Measurements from ENCODE around the gene HES5.
"Not testable (repeated sequence)": the region's sequence is repeated elsewhere in the genome, so short reads cannot be mapped to it uniquely, and the experiment has no call there.

Gene HES5, protein sequence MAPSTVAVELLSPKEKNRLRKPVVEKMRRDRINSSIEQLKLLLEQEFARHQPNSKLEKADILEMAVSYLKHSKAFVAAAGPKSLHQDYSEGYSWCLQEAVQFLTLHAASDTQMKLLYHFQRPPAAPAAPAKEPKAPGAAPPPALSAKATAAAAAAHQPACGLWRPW

DNA sequence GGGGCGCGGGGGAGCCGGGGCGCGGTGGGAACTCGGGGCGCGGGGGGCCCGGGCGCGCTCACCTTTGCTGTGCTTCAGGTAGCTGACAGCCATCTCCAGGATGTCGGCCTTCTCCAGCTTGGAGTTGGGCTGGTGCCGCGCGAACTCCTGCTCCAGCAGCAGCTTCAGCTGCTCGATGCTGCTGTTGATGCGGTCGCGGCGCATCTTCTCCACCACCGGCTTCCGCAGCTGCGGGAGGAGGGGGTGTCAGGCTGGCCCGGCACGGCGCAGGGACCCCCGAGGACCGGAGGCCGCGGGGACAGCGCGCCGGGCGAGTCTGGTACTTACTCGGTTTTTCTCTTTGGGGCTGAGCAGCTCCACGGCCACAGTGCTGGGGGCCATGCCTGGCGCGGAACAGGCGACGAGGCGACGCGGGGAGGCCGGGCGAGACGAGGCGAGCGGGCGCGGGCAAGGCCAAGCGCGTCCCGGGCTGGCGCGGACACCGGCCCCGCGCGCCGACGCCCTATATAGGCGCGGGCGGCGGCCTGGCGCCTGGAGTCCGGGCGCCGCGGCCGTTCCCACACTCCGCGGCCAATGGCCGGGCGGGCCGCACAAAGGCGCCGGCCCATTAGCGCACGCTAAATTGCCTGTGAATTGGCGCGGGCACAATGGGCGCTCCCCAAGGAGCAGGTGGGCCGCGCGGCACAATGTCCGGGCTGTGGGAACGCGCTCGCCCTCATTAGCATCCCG, at the start of gene HES5:
HES5 (minus strand) TSS at position 480 of the 729 bp plus-strand sequence; CDS start at position 381, 99 bp downstream.
- no peak for DNase-seq

DNA sequence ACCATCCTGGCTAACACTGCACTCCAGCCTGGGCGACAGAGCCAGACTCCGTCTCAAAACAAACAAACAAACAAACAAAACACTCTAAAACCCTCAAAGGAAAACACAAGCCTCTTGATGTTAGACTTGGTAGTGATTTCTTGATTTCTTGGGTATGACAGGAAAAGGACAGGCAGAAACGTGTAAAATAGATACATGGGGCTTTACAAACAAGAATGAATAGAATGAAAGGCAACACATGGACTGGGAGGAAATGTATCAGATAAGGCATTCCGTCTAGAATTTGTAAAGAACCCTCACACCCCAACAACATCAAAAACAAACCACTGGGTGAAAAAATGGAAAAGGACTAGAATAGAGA, 48.7 kb upstream of the HES5 start:
- no peak for DNase-seq

DNA sequence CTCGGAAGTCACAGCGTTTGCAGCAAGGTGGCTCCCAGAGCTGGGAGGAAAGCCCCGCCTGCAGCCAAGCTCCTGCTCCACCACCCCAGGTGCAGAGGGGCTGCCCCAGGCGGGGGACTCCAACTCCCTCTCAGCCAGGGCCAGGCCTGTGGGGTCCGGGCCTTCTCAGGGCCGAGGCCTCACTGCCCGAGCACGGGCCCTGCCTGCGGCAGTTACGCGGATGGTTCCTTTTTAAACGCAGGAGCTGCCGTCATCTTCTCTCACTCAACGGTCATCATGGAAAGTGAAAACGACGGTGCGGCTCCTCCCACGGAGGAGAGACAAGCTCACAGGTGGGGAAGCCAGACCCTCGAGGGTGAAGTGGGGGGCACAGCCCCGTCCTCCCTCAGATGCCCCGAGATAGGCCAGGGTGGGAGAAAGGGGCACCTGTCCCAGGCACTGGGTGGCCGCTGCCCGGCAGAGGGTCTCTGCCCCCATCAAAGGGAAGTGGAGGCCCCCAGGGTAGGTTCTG, 47.6 kb upstream of the HES5 start:
- not testable (repeated sequence) for DNase-seq

DNA sequence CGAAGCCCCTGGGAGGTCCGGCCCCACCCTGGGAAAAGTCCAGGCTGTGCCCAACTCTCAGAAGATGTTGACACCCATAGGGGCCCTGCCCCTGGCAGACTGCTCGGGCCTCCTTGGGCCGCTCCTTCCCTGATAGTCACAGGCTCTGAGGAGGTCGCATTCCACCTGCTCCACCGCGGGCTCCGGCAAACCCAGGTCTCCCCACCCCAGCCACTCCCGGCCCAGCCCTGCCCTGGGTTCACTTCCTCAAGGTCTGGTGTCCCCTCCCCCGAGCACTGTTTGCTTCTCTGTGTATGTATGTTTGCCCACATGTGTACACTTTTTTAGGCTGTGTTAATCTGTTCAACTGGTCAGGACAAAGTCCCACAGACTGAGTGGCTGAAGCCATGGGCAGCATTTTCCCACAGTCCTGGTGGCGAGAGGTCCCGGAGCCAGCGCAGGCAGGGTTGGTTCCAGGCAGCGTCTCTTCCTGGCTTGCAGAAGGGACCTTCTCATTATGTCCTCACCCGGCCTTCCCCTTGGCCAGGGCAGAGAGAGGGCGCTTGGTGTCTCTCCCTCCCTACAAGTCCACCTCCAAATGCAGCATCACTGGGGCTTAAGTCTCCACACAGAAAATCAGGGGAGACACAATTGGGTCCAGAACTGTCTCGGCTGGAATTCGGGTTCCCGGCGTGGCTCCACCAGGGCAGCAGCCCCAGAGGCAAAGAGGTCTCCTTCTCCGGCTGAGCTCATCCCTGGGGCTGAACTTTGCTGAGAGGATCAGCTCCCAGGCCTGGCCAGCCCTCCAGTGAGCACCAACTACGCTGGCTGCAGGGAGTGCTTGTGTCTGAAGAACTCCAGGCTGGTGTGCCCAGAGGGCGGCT, 46.0 kb upstream of the HES5 start:
- DNase-seq: no peak

DNA sequence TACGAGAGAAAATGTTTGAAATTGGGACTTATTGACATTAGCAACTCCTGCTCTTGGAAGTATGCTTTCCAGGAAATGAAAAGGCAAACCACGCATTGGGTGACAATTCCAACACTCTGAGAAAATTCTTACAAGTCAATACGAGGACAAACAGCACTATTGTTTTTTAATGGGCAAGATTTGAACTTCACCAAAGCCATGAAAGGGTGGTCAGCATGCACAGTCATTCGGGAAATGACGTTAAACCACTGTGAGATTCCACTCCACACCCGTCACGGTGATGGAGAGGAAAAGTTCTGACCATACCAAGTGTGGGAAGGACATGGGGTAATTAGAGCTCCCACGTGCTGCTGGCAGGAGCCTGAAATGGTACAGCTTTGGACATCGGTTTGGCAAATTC, 44.3 kb upstream of the HES5 start:
- no peak for DNase-seq

GRCh38 chr1:2573250-2573920, 43.3 kb upstream of the HES5 start:
- no peak for DNase-seq

DNA sequence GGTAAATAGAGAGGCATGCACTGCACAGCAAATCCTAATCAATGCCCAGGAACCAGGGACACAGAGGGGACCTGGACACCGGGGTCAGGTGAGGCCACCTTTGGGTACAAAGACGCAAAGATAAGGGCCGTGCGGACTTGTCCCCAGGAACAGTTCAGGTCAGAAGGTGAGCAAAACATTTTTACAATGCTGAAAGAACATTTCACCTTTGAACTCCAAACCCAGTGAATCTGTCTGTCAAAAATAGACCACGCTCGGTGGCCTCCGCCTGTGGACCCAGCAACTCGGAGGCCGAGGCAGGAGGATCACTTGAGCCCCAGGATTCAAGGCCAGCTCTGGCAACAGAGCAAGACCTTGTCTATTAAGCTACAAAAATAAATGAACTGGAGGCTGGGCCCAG, 41.3 kb upstream of the HES5 start:
- DNase-seq: no peak

DNA sequence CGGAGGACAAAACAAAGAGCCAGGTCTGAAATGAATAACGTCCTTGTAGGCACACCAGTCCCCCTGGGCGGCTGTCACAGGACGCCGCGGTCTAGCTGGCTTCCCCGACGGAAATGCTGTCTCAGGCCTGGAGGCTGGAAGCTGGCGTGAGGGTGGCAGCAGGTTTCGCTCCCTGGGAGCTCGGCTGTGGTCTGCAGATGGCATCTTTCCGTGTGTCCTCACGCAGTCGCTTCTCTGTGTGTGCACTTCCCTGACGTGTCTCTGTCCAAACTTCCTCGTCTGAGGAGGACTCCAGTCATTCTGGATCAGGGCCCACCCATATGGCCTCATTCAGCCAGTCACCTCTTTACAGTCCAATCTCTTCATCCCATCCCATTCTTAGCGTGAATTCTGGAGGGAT, 40.3 kb upstream of the HES5 start:
- no peak for DNase-seq

DNA sequence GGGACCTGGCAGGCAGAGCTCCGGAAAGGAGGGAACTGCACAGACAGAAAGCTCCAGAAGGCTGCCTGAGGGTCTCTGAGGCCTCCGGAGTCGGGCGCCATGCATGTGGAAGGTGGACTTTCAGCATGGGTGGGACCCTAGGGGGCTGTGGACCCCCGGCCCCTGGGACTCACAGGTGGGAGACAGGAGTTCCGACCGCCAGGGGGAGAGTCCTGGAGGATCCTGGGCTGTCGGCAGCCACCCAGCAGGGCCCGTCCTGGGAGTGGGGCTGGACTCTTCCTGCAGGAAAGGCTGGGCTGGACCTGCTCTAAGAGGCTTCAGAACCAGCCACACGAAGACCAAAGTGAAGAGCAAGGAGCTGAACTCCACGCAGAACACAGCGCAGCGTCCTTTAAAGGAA, 39.6 kb upstream of the HES5 start:
- DNase-seq: not testable (repeated sequence)

- DNase-seq: no peak
Measured at GRCh38 chr1:2569060-2569459, 39.0 kb upstream of the HES5 start.

DNA sequence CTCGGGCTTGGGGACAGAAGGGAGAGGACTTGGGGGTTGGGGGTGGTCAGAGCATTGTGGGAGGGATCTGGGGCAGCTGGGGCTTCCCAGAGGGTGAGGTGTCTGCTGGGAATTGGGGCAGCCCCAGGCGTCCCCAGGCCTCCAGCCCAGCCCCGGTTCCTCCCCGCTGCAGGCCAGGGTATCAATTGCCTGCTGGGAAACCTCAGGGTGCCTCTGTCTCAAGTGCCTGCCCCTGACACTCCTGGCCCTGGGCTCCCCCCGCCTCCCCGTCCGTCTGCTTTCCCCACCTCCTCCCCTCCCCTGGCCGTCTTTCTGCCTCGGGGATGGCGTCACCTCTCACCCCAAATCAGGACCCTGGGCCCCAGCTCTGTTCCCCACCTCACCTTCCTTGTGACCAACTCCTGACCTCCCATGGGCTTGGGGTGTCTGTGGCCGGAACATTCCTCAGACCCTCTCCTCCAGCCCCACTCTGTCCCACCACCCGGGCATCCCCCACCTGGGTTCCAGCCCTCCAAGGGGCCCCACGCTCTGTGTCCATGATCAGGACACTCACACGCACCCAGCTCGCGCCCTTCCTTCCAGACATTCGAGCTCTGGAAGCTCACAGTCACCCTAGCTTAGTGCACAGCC, 38.2 kb upstream of the HES5 start:
- DNase-seq: not testable (repeated sequence)

GRCh38 chr1:2567083-2567679, 37.1 kb upstream of the HES5 start:
- no peak for DNase-seq

DNA sequence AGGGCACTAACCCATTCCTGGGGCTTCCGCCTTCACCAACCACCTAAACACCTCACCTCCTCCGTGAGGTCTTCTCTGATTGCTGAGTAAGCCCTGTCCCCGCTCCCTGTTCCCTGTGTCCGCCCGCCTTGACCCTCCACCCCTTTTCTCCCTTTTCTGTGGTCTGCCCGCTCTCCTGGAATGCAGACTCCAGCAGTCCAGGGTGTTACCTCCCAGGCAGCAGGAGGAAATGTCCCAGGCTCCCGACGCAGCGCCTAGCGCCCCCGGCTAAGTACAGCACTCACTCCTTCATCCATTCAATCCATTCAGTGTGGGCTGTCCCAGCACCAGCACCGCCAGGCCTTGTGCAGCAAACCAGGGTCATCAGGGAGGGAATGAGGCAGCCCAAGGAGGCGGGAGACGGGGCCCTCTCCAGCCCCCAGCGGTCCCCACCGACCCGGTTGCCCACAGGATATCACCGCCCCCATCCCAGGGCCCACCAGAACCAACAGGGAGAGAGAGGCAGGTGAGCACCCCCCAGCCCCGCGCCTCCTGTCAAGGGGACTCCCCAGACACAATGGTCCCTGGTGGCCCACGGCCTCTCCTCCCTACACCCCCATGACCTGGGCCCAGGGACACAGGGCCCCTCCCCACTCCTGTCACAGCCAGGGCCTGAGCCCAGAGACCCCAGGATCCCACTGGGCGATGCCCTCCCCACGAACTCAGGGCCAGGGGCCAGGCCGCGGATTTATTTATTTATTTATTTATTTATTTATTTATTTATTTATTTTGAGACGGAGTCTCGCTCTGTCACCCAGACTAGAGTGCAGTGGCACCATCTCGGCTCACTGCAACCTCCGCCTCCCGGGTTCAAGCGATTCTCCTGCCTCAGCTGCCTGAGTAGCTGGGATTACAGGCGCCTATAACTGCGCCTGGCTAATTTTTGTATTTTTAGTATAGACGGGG, 36.3 kb upstream of the HES5 start:
- DNase-seq: no peak

GRCh38 chr1:2564815-2565374, 34.8 kb upstream of the HES5 start:
- DNase-seq: no peak

- DNase-seq: no peak
Measured at GRCh38 chr1:2564006-2564814, 34.1 kb upstream of the HES5 start.

- no peak for DNase-seq
Measured at GRCh38 chr1:2563205-2563604, 33.1 kb upstream of the HES5 start.

GRCh38 chr1:2561898-2562895, 32.1 kb upstream of the HES5 start:
- DNase-seq: no peak

DNA sequence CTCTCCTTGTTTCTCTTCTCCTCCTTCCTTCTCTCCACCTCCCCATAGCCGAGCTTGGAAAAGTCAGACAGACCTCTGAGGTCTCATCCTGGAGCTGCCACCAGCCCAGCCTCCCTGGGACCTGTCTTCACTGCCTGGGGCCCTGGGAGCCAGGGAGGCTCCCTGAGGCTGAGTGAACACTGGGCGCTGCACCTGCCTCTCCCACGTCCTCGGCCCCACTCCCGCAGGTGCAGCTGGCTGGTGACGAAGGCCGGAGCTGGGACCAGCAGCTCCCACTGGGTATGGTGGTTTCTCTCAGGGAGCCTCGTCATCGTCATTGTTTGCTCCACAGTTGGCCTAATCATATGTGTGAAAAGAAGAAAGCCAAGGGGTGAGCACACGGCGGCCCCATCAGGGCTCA, 31.4 kb upstream of the HES5 start:
- DNase-seq: no peak
